H9 (cell line): Measurements from ENCODE around the gene RRP9. TPM values are rescaled to one million over a fixed set of nuclear protein-coding genes. Genes with fewer than 3 reads are reported as not detected.

Source experiments
- DNase-seq: peaks from one replicate; pipeline ENCODE4 v3.0.0-alpha.2; 2017
- H2AFZ ChIP-seq: one replicate; pipeline ENCODE4 v1.6.1; 2013; ENCODE audit warnings: mild to moderate bottlenecking, low read length, control low read depth, moderate library complexity
- H2AK5ac ChIP-seq: 2 replicates; pipeline ENCODE4 v1.6.1; 2013; ENCODE audit warnings: low read length, control low read depth, mixed read lengths; ENCODE audit not compliant: insufficient read length
- H2BK120ac ChIP-seq: one replicate; pipeline ENCODE4 v1.6.1; 2013; ENCODE audit warnings: low read depth, mild to moderate bottlenecking, low read length, control low read depth, inconsistent platforms; ENCODE audit not compliant: poor library complexity, severe bottlenecking
- H2BK12ac ChIP-seq: 2 replicates; pipeline ENCODE4 v1.6.1; 2013; ENCODE audit warnings: low read length, control low read depth, mixed read lengths, low read depth; ENCODE audit not compliant: insufficient read length
- H2BK15ac ChIP-seq: 2 replicates; pipeline ENCODE4 v1.6.1; 2013; ENCODE audit warnings: low read depth, low read length, control low read depth
- H2BK20ac ChIP-seq: one replicate; pipeline ENCODE4 v1.6.1; 2013; ENCODE audit warnings: low read depth, mild to moderate bottlenecking, low read length, control low read depth, inconsistent platforms; ENCODE audit not compliant: poor library complexity, severe bottlenecking
- H2BK5ac ChIP-seq: 2 replicates; pipeline ENCODE4 v1.6.1; 2013; ENCODE audit warnings: low read length, control low read depth, mixed read lengths; ENCODE audit not compliant: insufficient read length
- H3K14ac ChIP-seq: 2 replicates; pipeline ENCODE4 v1.6.1; 2013; ENCODE audit warnings: low read length, control low read depth; ENCODE audit not compliant: insufficient read depth
- H3K18ac ChIP-seq: 2 replicates; pipeline ENCODE4 v1.6.1; 2013; ENCODE audit warnings: low read depth, mild to moderate bottlenecking, mixed read lengths, low read length, control low read depth; ENCODE audit not compliant: insufficient read length
- H3K23ac ChIP-seq: 2 replicates; pipeline ENCODE4 v1.6.1; 2013; ENCODE audit warnings: low read length, control low read depth, mixed read lengths, low read depth; ENCODE audit not compliant: insufficient read length
- H3K23me2 ChIP-seq: 2 replicates; pipeline ENCODE4 v1.6.1; 2013; ENCODE audit warnings: low read depth, mild to moderate bottlenecking, mixed read lengths, low read length, control low read depth; ENCODE audit not compliant: insufficient read length, poor library complexity, severe bottlenecking
- H3K27ac ChIP-seq: 2 replicates; pipeline ENCODE4 v1.5.1; 2013; ENCODE audit warnings: low read length, control low read depth, mixed read lengths, low read depth; ENCODE audit not compliant: insufficient read length
- H3K27me3 ChIP-seq: 2 replicates; pipeline ENCODE4 v1.6.1; 2013; ENCODE audit warnings: low read length, control low read depth, inconsistent platforms; ENCODE audit not compliant: insufficient read depth
- H3K4ac ChIP-seq: 2 replicates; pipeline ENCODE4 v1.6.1; 2013; ENCODE audit warnings: low read depth, mild to moderate bottlenecking, control low read depth, inconsistent platforms, low read length, moderate library complexity
- H3K4me1 ChIP-seq: 2 replicates; pipeline ENCODE4 v1.6.1; 2013; ENCODE audit warnings: low read length, control low read depth, inconsistent platforms; ENCODE audit not compliant: insufficient read depth
- H3K4me2 ChIP-seq: 2 replicates; pipeline ENCODE4 v1.6.1; 2013; ENCODE audit warnings: low read length, control low read depth, mixed read lengths; ENCODE audit not compliant: insufficient read length, insufficient read depth
- H3K56ac ChIP-seq: 2 replicates; pipeline ENCODE4 v1.6.1; 2013; ENCODE audit warnings: low read depth, mild to moderate bottlenecking, mixed read lengths, low read length, control low read depth; ENCODE audit not compliant: insufficient read length
- H3K79me1 ChIP-seq: 2 replicates; pipeline ENCODE4 v1.6.1; 2013; ENCODE audit warnings: low read depth, mild to moderate bottlenecking, moderate library complexity, low read length, control low read depth, inconsistent platforms; ENCODE audit not compliant: insufficient read depth, poor library complexity, severe bottlenecking
- H3K79me2 ChIP-seq: 2 replicates; pipeline ENCODE4 v1.6.1; 2013; ENCODE audit warnings: low read length, control low read depth, inconsistent platforms; ENCODE audit not compliant: insufficient read depth
- H3K9ac ChIP-seq: 2 replicates; pipeline ENCODE4 v1.6.1; 2013; ENCODE audit warnings: low read length, control low read depth, mixed read lengths; ENCODE audit not compliant: insufficient read length; ENCODE audit errors: extremely low read depth
- H3K9me3 ChIP-seq: one replicate; pipeline ENCODE4 v1.6.1; 2013; ENCODE audit warnings: low read depth, low read length, inconsistent platforms; ENCODE audit not compliant: control insufficient read depth
- H3T11ph ChIP-seq: one replicate; pipeline ENCODE4 v1.6.1; 2013; ENCODE audit warnings: mild to moderate bottlenecking, low read length, control low read depth, inconsistent platforms
- H4K20me1 ChIP-seq: one replicate; pipeline ENCODE4 v1.6.1; 2013; ENCODE audit not compliant: control insufficient read depth, insufficient read length, insufficient read depth
- H4K5ac ChIP-seq: 2 replicates; pipeline ENCODE4 v1.6.1; 2013; ENCODE audit warnings: low read depth, mild to moderate bottlenecking, mixed read lengths, low read length, control low read depth; ENCODE audit not compliant: insufficient read length
- H4K8ac ChIP-seq: replicated peaks from 2 replicates; pipeline ENCODE4 v1.6.1; 2013; ENCODE audit warnings: low read length, control low read depth, mixed read lengths, low read depth; ENCODE audit not compliant: insufficient read length
- H4K91ac ChIP-seq: 2 replicates; pipeline ENCODE4 v1.6.1; 2013; ENCODE audit warnings: low read depth, mild to moderate bottlenecking, moderate library complexity, mixed read lengths, low read length, control low read depth; ENCODE audit not compliant: insufficient read length
- H3K27ac Mint-ChIP-seq, 3 experiments: 2 replicates in 2 of 3; 3 replicates in 1 of 3; pipeline ENCODE4 v1.8.0; 2020 to 2021; ENCODE audit warnings: mixed read lengths in 3 of 3, mild to moderate bottlenecking in 1 of 3, moderate library complexity in 1 of 3
- H3K27me3 Mint-ChIP-seq: 2 replicates; pipeline ENCODE4 v1.8.0; 2021; ENCODE audit warnings: low read depth, mild to moderate bottlenecking, moderate library complexity, mixed read lengths
- H3K36me3 Mint-ChIP-seq, 3 experiments: 2 replicates in 2 of 3; 3 replicates in 1 of 3; pipeline ENCODE4 v1.8.0; 2020 to 2021; ENCODE audit warnings: low read depth in 3 of 3, mixed read lengths in 3 of 3; ENCODE audit not compliant: insufficient read depth in 1 of 3
- H3K4me1 Mint-ChIP-seq, 2 experiments: 2 replicates each; pipeline ENCODE4 v1.8.0; 2020; ENCODE audit warnings: mixed read lengths in 2 of 2
- H3K4me3 Mint-ChIP-seq, 2 experiments: 2 replicates in 1 of 2; 3 replicates in 1 of 2; pipeline ENCODE4 v1.8.0; 2020 to 2021; ENCODE audit warnings: mild to moderate bottlenecking in 2 of 2, mixed read lengths in 2 of 2, moderate library complexity in 1 of 2
- H3K9me3 Mint-ChIP-seq, 2 experiments: 2 replicates in 1 of 2; 3 replicates in 1 of 2; pipeline ENCODE4 v1.8.0; 2020; ENCODE audit warnings: mild to moderate bottlenecking in 2 of 2, mixed read lengths in 2 of 2, moderate library complexity in 1 of 2
- WGBS: extraction: QIAGEN DNeasy Blood & Tissue Kit; methylation state at CpG from one replicate; pipeline ENCODE4 v1.1.7; 2013; ENCODE audit warnings: missing lambda C conversion rate, low lambda C conversion rate, mixed read lengths; ENCODE audit not compliant: insufficient read length; ENCODE audit errors: extremely low coverage; 5-methylcytosine and 5-hydroxymethylcytosine counted together
- total RNA-seq: library from RNA; stranded (reverse); gene quantifications from 2 replicates; pipeline ENCODE4 v1.2.1, GENCODE V29; 2021
- TF ChIP-seq, protein P1 (sequence below): fragments of 200-600 bp; sonication (generic); conservative IDR thresholded peaks from 3 replicates; pipeline ENCODE4 v1.8.0; 2021; ENCODE audit warnings: antibody characterized with exemption, mild to moderate bottlenecking

RRP9 gene
- total RNA-seq, 1 experiment from 2014 or later = 64.0 TPM

DNA sequence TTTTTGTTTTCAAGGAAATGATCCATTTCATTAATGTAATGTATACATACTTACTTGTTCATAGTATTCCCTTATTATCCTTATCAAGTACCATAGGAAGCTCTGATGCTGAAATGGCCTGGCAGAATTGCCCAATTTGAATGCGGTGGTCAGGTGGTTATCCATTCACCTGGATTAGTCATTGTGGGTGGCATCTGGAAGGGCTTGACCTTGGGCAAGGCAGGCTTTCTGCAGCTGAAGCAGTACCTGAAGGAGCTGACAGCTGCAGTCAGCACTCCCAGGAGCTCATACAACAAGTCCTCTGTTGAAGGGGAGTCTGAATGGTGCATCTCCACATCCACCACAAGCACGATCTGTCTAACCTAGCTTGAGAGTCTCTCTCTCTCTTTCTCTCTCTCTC lies 54.1 kb downstream of the RRP9 start:
- TF ChIP-seq, protein P1, sequence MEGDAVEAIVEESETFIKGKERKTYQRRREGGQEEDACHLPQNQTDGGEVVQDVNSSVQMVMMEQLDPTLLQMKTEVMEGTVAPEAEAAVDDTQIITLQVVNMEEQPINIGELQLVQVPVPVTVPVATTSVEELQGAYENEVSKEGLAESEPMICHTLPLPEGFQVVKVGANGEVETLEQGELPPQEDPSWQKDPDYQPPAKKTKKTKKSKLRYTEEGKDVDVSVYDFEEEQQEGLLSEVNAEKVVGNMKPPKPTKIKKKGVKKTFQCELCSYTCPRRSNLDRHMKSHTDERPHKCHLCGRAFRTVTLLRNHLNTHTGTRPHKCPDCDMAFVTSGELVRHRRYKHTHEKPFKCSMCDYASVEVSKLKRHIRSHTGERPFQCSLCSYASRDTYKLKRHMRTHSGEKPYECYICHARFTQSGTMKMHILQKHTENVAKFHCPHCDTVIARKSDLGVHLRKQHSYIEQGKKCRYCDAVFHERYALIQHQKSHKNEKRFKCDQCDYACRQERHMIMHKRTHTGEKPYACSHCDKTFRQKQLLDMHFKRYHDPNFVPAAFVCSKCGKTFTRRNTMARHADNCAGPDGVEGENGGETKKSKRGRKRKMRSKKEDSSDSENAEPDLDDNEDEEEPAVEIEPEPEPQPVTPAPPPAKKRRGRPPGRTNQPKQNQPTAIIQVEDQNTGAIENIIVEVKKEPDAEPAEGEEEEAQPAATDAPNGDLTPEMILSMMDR = no peak
- H3K4me1 Mint-ChIP-seq = peaks cover 8 to 11% of the 10 kb centered on the region in 2 experiments

More for the DNA sequence above, 54.1 kb downstream of the RRP9 start:
- Histone ChIP-seq H2BK12ac (no peak overlapping the region), H3K4me2 (no peak overlapping the region), H3K14ac (no peak overlapping the region), H4K8ac (no peak overlapping the region), H3K9ac (no peak overlapping the region), H3K79me2 (no peaks in the 10 kb centered on the region), H3K18ac (no peak overlapping the region), H4K20me1 (no peaks in the 10 kb centered on the region), H3K23ac (no peak overlapping the region), H3T11ph (no peak overlapping the region), H4K5ac (no peak overlapping the region), H2AFZ (no peak overlapping the region), H4K91ac (no peak overlapping the region), H3K56ac (no peak overlapping the region), H3K79me1 (no peaks in the 10 kb centered on the region), H2AK5ac (no peak overlapping the region), H3K4ac (no peak overlapping the region), H3K27me3 (no peaks in the 10 kb centered on the region), H2BK5ac (no peak overlapping the region), H3K23me2 (no peaks in the 10 kb centered on the region), H3K4me1 (no peaks in the 10 kb centered on the region), H2BK120ac (no peak overlapping the region), H3K9me3 (no peaks in the 10 kb centered on the region), H2BK15ac (no peak overlapping the region), H2BK20ac (no peak overlapping the region), H3K27ac (no peak overlapping the region)
- H3K4me3 Mint-ChIP-seq = no peak overlapping the region
- no peaks in the 10 kb centered on the region for H3K36me3 Mint-ChIP-seq
- H3K27ac Mint-ChIP-seq = peak overlapping the region in 1 of 3 experiments; percentile 29; a peak in 1 of 7 replicates
- no peaks in the 10 kb centered on the region; a peak in 1 of 5 replicates for H3K9me3 Mint-ChIP-seq
- no peak for DNase-seq
- peaks cover 3% of the 10 kb centered on the region for H3K27me3 Mint-ChIP-seq
- no CpG with 5 or more reads among the region's 2 CpGs for WGBS
